ENCODE measurements around the gene KIF5C. TPM values are rescaled to one million over a fixed set of nuclear protein-coding genes. Genes with fewer than 3 reads are reported as not detected.

The KIF5C gene
- total and polyA plus RNA-seq, 7 donors = 0.22 to 1.1 (median 0.59) TPM

GRCh38 chr2:149029307-149029965 is 154.4 kb downstream of the KIF5C start:
- Histone ChIP-seq H3K27ac (no peak overlapping the region), H3K27me3 (ENCODE audit: insufficient read depth in 3 of 3, low read length in 2 of 3) (peaks cover 0 to 4% (median 3%) of the 10 kb centered on the region in 3 donors), H3K4me1 (no peaks in the 10 kb centered on the region), H3K9me3 (no peaks in the 10 kb centered on the region), H3K4me3 (no peak overlapping the region), H3K36me3 (ENCODE audit: insufficient read depth in 1 of 2, low read depth in 1 of 2) (no peaks in the 10 kb centered on the region)
- DNase-seq (no peak), ATAC-seq (no peak)
- intact Hi-C loops (cut with DNase I) = loop anchor here in 1 of 2 donors (10.0 kb wide), 1 partner anchor 275 kb away; no protein-coding TSS in a partner anchor
- no peak for TF ChIP-seq CTCF (IDR thresholded peaks at IDR 0.05)
- 67 to 68% (median 67%) methylated on average over 11 of the region's 11 CpGs for WGBS, 3 donors

DNA sequence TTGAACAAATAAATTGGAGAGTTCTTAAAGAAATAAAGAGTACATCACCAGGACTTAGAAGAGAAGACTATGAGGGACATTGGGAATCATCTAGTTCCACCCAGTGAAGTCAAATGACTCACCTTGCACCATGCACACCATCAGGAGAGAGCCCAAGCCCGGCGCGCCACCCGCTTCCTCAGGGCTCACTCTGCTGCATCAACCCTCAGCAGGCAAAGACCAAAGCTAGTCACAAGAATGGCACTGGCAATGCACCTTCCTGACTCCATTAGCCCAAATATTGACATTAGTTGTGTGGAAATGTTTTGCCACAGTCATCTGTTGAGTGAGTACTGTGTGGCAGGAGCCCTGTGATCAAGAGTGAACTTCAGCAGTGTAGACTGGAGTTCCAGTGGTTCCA is 156.4 kb downstream of the KIF5C start:
- Histone ChIP-seq H3K27me3 (ENCODE audit: insufficient read depth in 3 of 3, low read length in 2 of 3) (peaks cover 0 to 17% (median 3%) of the 10 kb centered on the region in 3 donors), H3K4me1 (no peaks in the 10 kb centered on the region), H3K4me3 (no peak overlapping the region), H3K9me3 (no peaks in the 10 kb centered on the region), H3K36me3 (ENCODE audit: insufficient read depth in 1 of 2, low read depth in 1 of 2) (no peaks in the 10 kb centered on the region), H3K27ac (no peak overlapping the region)
- 96 to 98% (median 97%) methylated on average over 4 of the region's 4 CpGs for WGBS, 3 donors
- DNase-seq = no peak
- intact Hi-C loops (cut with DNase I) = no loop called here
- no peak for TF ChIP-seq CTCF (IDR thresholded peaks at IDR 0.05)
- no peak for ATAC-seq

- ATAC-seq = no peak
- H3K4me3 ChIP-seq = no peak overlapping the region
- no peaks in the 10 kb centered on the region for H3K36me3 ChIP-seq (ENCODE audit: insufficient read depth in 1 of 2, low read depth in 1 of 2)
- WGBS, 3 donors = 55 to 70% (median 56%) methylated on average over 8 of the region's 8 CpGs
- H3K4me1 ChIP-seq = no peaks in the 10 kb centered on the region
- TF ChIP-seq CTCF (IDR thresholded peaks at IDR 0.05) = no peak
- no peak overlapping the region for H3K27ac ChIP-seq
- intact Hi-C loops (cut with DNase I) = no loop called here
- no peak for DNase-seq
- no peaks in the 10 kb centered on the region for H3K9me3 ChIP-seq
- H3K27me3 ChIP-seq (ENCODE audit: insufficient read depth in 3 of 3, low read length in 2 of 3) = peaks cover 0 to 37% (median 11%) of the 10 kb centered on the region in 3 donors
Observed at GRCh38 chr2:149033716-149034115, 158.7 kb downstream of the KIF5C start.

DNA sequence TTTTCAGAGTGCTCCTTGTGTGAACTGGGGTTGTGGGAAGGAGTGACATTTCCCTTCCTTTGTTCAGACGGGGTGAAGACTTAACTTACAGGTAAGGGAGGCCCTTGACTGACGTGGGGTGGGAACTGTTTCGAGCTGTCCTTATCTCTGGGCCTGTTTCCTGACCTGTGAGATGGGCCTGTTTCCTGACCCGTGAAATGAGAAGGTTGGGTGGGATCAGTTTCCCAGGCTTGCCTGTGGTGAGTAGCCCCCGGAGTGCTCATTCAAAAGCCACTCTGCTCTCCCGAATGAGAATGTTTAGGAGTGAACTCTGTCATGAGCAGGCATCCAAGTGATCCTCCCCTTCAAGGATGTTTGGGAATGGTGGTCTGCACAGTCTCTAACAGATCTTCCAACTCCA is 159.4 kb downstream of the KIF5C start:
- no peak for ATAC-seq
- WGBS, 3 donors = 66 to 74% (median 71%) methylated on average over 6 of the region's 6 CpGs

More for the DNA sequence above, 159.4 kb downstream of the KIF5C start:
- Histone ChIP-seq H3K9me3 (no peaks in the 10 kb centered on the region), H3K27me3 (ENCODE audit: insufficient read depth in 3 of 3, low read length in 2 of 3) (peaks cover 0 to 44% (median 14%) of the 10 kb centered on the region in 3 donors), H3K4me1 (no peaks in the 10 kb centered on the region), H3K36me3 (ENCODE audit: insufficient read depth in 1 of 2, low read depth in 1 of 2) (no peaks in the 10 kb centered on the region), H3K27ac (no peak overlapping the region), H3K4me3 (no peak overlapping the region)
- TF ChIP-seq CTCF (IDR thresholded peaks at IDR 0.05) = no peak
- no peak for DNase-seq
- intact Hi-C loops (cut with DNase I) = no loop called here

All from psoas muscle (tissue), 8 donors.